Testis (tissue), 3 donors: ENCODE results near the gene SYT8. TPM values are rescaled to one million over a fixed set of nuclear protein-coding genes. Genes with fewer than 3 reads are reported as not detected.
"Not testable (repeated sequence)": the region's sequence is repeated elsewhere in the genome, so short reads cannot be mapped to it uniquely, and the experiment has no call there.

Source experiments
- DNase-seq: peaks from one replicate; pipeline ENCODE4 v3.0.0-alpha.2; 2019
- H3K27ac ChIP-seq, 2 donors: fragments of 200-600 bp; sonication (generic); one replicate each; pipeline ENCODE4 v1.5.1; 2019
- H3K27me3 ChIP-seq: fragments of 200-600 bp; sonication (generic); one replicate; pipeline ENCODE4 v1.5.1; 2019
- H3K36me3 ChIP-seq: fragments of 200-600 bp; sonication (generic); one replicate; pipeline ENCODE4 v1.5.1; 2017; ENCODE audit warnings: low read depth; ENCODE audit errors: missing control alignments
- H3K4me1 ChIP-seq: fragments of 200-600 bp; sonication (generic); one replicate; pipeline ENCODE4 v1.5.1; 2019
- H3K4me3 ChIP-seq, 2 donors: fragments of 200-600 bp; sonication (generic); one replicate each; pipeline ENCODE4 v1.5.1; 2017 to 2019
- H3K9me3 ChIP-seq: fragments of 200-600 bp; sonication (generic); one replicate; pipeline ENCODE4 v1.5.1; 2017
- POLR2A ChIP-seq: fragments of 450-650 bp; IDR thresholded peaks from one replicate; pipeline ENCODE4 v1.6.1; 2017; ENCODE audit warnings: antibody characterized with exemption, mild to moderate bottlenecking, moderate library complexity
- WGBS, 2 donors: methylation state at CpG; one replicate each; pipeline ENCODE4 v1.1.5; 2018; 5-methylcytosine and 5-hydroxymethylcytosine counted together
- intact Hi-C: fragments of 100-400 bp; cut with DNase I; formaldehyde crosslinking; loops from one replicate; pipeline ENCODE4 v1.15.1; 2023; ENCODE audit warnings: low total_unique reads
- polyA plus RNA-seq: library from polyadenylated mRNA; stranded (reverse); fragments of 350-450 nt; fragmentation: Illumina TruSeq; extraction: RNeasy Lipid Tissue Mini Kit (QIAGEN cat#74804); gene quantifications from one replicate; pipeline ENCODE4 v1.2.3, GENCODE V29; 2014; ENCODE audit warnings: low read depth, low replicate concordance; ENCODE audit not compliant: insufficient read depth
- total RNA-seq, 2 donors: library from RNA; depleted of rRNA; stranded (reverse); fragments of >200 nt; gene quantifications; one replicate each; pipeline ENCODE4 v1.2.3, GENCODE V29; 2016
- TF ChIP-seq, protein P1 (sequence below), 3 experiments: fragments of 450-650 bp in 2 of 3; fragments of 200-600 bp in 1 of 3; sonication (generic) in 1 of 3; IDR thresholded peaks; one replicate each; pipeline ENCODE4 v1.5.1; 2016 to 2019; ENCODE audit warnings: antibody characterized with exemption in 3 of 3, mild to moderate bottlenecking in 2 of 3, moderate library complexity in 1 of 3

SYT8 gene
- total and polyA plus RNA-seq, 3 donors from 2014 or later = 0.98 to 2.7 (median 1.7) TPM

DNA sequence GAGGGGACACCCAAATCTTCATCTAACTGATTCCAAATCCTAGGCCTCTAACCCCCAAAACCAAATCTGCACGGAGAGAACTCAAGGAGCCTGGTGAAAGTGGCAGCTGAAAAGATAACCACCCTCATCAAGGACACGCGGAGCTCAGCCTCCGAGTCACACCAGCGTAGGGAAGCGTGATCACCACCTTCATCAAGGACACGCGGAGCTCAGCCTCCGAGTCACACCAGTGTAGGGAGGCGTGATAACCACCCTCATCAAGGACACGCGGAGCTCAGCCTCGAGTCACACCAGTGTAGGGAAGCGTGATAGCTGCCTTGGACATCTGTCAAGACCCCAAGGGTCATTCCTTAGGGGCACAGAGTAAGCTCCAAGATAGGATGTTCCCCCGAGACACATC lies 29.3 kb upstream of the SYT8 start:
- Histone ChIP-seq H3K27ac (peak overlapping the region; percentile 39 to 54), H3K4me3 (no peak overlapping the region), H3K27me3 (no peaks in the 10 kb centered on the region), H3K36me3 (no peaks in the 10 kb centered on the region), H3K9me3 (no peaks in the 10 kb centered on the region), H3K4me1 (peaks cover 17% of the 10 kb centered on the region)
- intact Hi-C loops = no loop called here
- TF ChIP-seq POLR2A = no peak
- TF ChIP-seq, protein P1, sequence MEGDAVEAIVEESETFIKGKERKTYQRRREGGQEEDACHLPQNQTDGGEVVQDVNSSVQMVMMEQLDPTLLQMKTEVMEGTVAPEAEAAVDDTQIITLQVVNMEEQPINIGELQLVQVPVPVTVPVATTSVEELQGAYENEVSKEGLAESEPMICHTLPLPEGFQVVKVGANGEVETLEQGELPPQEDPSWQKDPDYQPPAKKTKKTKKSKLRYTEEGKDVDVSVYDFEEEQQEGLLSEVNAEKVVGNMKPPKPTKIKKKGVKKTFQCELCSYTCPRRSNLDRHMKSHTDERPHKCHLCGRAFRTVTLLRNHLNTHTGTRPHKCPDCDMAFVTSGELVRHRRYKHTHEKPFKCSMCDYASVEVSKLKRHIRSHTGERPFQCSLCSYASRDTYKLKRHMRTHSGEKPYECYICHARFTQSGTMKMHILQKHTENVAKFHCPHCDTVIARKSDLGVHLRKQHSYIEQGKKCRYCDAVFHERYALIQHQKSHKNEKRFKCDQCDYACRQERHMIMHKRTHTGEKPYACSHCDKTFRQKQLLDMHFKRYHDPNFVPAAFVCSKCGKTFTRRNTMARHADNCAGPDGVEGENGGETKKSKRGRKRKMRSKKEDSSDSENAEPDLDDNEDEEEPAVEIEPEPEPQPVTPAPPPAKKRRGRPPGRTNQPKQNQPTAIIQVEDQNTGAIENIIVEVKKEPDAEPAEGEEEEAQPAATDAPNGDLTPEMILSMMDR (IDR thresholded peaks at IDR 0.05) = no peak
- WGBS, 2 donors = 70 to 73% methylated on average over 13 to 15 of the region's 15 CpGs
- peak; percentile 45 for DNase-seq

DNA sequence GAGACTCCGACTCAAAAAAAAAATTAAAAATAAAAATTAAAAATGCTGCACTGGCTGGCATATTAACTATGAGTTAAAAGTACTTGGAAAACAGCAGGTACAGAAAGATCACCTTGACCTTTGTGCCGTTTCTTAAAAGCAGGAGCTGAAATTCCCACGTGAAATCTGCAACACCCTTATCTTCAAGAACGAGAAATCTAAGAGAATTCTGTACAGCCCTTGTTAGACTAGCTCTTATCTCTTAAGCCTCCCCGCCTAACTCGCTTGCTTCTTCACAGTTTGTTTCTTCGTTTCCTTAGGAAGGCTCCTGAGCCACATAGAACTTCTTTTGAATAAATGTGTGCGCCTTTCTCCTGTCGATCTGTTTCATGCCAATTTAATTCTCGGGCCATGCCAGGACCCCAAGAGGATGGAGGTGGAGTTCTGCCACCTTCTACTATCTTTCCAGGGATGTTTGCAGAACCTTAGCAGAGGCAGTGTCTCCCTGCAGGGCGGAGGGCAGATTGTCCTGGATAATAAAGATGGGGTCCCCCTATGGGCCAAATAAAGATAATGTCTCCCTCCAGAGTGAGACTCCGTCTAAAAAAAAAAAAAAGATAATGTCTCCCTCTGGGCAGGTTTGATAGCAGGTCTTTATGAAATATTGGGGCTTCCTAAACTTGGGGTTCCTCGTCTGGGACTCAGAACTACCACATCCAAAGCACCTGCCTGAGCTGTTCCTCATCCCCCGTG lies 27.4 kb upstream of the SYT8 start:
- Histone ChIP-seq H3K9me3 (no peaks in the 10 kb centered on the region), H3K27me3 (no peaks in the 10 kb centered on the region), H3K36me3 (no peaks in the 10 kb centered on the region), H3K27ac (peak overlapping the region; percentile 34 to 70), H3K4me1 (peaks cover 11% of the 10 kb centered on the region), H3K4me3 (no peak overlapping the region)
- 56% methylated on average over 14 of the region's 14 CpGs for WGBS, 2 donors
- TF ChIP-seq, protein P1 (IDR thresholded peaks at IDR 0.05) = no peak
- no peak for TF ChIP-seq POLR2A
- intact Hi-C loops = no loop called here
- DNase-seq = peak; percentile 67

DNA sequence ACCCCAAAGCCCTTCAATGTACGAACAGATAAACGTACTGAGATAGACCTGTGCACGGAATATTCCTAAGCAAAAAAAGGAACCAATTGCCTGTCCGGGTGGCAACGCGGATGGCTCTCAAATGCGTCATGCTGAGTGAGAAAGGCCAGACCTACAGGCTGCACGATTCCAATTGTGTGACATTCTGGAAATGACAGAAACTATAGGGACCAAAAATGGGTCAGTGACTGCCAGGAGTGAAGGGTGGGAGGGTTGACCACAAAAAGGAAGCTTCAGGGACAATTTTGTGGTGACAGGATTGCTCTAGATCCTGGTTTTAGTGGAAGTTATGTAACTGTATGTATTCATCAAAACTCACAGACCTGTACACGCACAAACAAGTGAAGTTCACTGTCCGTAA lies 24.0 kb upstream of the SYT8 start:
- intact Hi-C loops = no loop called here
- 84% methylated on average over 10 of the region's 10 CpGs for WGBS, 2 donors
- DNase-seq = no peak

DNA sequence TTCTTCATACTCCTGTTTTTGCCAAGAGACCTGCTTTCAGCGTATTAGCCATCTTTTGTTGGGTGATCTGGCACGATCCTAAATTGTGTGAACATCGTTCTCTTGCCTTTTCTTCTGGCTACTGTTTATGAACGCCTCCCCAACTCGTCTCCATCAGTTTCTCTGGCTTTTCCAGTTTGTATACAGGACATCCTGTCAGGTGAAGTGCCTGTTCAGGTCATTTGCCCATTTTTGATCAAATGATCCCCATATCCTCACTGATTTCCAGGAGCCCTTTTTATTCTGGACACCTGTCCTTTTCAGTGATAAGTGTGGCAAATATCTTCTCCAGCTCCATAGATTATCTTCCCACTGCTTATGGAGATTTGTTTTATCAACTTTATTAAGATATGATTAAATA lies 22.5 kb upstream of the SYT8 start:
- TF ChIP-seq, protein P1 (IDR thresholded peaks at IDR 0.05) = no peak
- TF ChIP-seq POLR2A = no peak
- no peaks in the 10 kb centered on the region for H3K27me3 ChIP-seq
- no peaks in the 10 kb centered on the region for H3K36me3 ChIP-seq
- peak overlapping the region in 1 of 2 donors; percentile 60 for H3K27ac ChIP-seq
- intact Hi-C loops = no loop called here
- DNase-seq = no peak
- 85 to 89% methylated on average over 5 of the region's 5 CpGs for WGBS, 2 donors
- H3K9me3 ChIP-seq = no peaks in the 10 kb centered on the region
- H3K4me3 ChIP-seq = no peak overlapping the region
- H3K4me1 ChIP-seq = peaks cover 9% of the 10 kb centered on the region

More for the DNA sequence above, 24.0 kb upstream of the SYT8 start:
- Histone ChIP-seq H3K4me3 (no peak overlapping the region), H3K27me3 (no peaks in the 10 kb centered on the region), H3K36me3 (no peaks in the 10 kb centered on the region), H3K9me3 (no peaks in the 10 kb centered on the region), H3K27ac (no peak overlapping the region), H3K4me1 (peaks cover 14% of the 10 kb centered on the region)
- no peak for TF ChIP-seq POLR2A
- TF ChIP-seq, protein P1 (IDR thresholded peaks at IDR 0.05) = no peak

DNA sequence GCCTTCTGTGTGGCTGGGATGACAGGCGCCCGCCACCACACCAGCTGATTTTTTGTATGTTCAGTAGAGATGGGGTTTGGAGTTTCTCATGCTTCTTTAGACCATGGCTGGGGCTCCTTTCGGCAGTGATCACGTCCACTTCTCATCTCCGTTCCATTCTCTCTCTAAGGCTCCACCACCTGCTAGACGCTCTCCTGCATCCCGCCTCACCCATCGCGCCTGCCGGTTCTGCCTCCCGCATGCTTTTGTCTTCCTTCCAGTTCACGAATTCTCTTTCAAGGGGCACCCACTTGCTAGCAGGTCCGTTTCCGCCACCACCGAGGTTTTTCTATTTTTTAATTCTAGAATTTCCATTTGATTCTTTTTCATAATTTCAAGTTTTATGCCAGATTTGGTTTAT lies 22.0 kb upstream of the SYT8 start:
- DNase-seq = no peak
- Histone ChIP-seq H3K9me3 (no peaks in the 10 kb centered on the region), H3K4me1 (peaks cover 6% of the 10 kb centered on the region), H3K4me3 (no peak overlapping the region), H3K27me3 (no peaks in the 10 kb centered on the region), H3K27ac (peak overlapping the region; percentile 14 to 60), H3K36me3 (no peaks in the 10 kb centered on the region)
- intact Hi-C loops = no loop called here
- TF ChIP-seq, protein P1 (IDR thresholded peaks at IDR 0.05) = no peak
- TF ChIP-seq POLR2A = no peak
- 72 to 75% methylated on average over 15 of the region's 15 CpGs for WGBS, 2 donors

DNA sequence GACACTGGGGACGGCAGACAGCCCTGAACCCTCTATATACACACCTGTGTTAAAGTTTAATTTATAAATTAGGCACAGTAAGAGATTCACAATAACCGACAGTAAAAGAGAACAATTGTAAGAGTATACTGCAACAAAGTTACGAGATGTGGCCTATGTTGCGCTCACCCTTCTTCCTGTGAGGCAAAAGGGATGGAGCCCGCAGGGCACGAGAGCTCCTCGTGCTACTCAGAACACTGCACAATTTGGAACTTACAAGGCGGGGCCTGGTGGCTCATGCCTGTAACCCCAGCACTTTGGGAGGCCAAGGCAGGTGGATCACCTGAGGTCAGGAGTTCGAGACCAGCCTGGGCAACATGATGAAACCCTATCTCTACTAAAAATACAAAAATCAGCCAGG lies 21.4 kb upstream of the SYT8 start:
- H3K27me3 ChIP-seq, intact Hi-C loops, H3K36me3 ChIP-seq, H3K9me3 ChIP-seq, H3K4me3 ChIP-seq, H3K4me1 ChIP-seq: not testable (repeated sequence)
- DNase-seq = peak; percentile 91
- peak overlapping the region; percentile 14 to 60 for H3K27ac ChIP-seq
- WGBS, 2 donors = 64 to 65% methylated on average over 9 of the region's 9 CpGs
